ENCODE measurements around the gene DST. TPM values are rescaled to one million over a fixed set of nuclear protein-coding genes. Genes with fewer than 3 reads are reported as not detected.

DST gene
- total and polyA plus RNA-seq, 2 donors (not counting 1 experiment from before 2014, with no cell fraction given): 78.6 to 670 TPM

DNA sequence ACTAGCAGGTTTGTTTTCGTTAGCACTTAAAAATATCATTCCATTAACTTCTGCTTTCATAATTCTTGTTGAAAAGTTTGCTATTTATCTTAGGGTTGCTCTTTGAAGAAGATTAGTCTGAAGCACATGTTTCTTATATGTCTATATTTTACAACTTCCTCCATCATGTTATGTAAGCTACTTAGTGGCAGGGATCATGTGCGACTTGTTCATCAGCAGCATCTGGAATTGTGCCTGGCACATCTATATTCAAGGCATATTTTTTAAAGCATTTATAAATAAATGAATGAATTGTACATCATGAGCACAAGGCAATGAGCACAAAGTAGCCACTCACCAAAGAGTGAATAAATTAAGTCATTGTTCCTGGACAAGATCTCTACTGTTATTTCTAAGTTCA, 208.1 kb downstream of the DST start:
- no peaks in the 10 kb centered on the region for H3K79me2 ChIP-seq (ENCODE audit: control insufficient read depth, insufficient read depth, low read length)
- H3K27ac ChIP-seq (ENCODE audit: insufficient read depth, low read length): no peak overlapping the region
- TF ChIP-seq EZH2 (IDR thresholded peaks at IDR 0.05; ENCODE audit: low read length, missing control alignments): no peak
- TF ChIP-seq, protein P1, sequence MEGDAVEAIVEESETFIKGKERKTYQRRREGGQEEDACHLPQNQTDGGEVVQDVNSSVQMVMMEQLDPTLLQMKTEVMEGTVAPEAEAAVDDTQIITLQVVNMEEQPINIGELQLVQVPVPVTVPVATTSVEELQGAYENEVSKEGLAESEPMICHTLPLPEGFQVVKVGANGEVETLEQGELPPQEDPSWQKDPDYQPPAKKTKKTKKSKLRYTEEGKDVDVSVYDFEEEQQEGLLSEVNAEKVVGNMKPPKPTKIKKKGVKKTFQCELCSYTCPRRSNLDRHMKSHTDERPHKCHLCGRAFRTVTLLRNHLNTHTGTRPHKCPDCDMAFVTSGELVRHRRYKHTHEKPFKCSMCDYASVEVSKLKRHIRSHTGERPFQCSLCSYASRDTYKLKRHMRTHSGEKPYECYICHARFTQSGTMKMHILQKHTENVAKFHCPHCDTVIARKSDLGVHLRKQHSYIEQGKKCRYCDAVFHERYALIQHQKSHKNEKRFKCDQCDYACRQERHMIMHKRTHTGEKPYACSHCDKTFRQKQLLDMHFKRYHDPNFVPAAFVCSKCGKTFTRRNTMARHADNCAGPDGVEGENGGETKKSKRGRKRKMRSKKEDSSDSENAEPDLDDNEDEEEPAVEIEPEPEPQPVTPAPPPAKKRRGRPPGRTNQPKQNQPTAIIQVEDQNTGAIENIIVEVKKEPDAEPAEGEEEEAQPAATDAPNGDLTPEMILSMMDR (conservative IDR thresholded peaks at IDR 0.05 in 1 of 2, IDR thresholded peaks at IDR 0.05 in 1 of 2; ENCODE audit: low read depth in 1 of 2, low read length in 2 of 2): no peak
- no peak overlapping the region for H3K9ac ChIP-seq (ENCODE audit: insufficient read depth, low read length)
- H3K4me1 ChIP-seq (ENCODE audit: control insufficient read depth, extremely low read depth, insufficient read depth, low read length): no peaks in the 10 kb centered on the region
- no peak overlapping the region for H3K4me2 ChIP-seq (ENCODE audit: extremely low read depth, insufficient read depth, low read length)
- H3K4me3 ChIP-seq (replicated peaks in 1 of 4; ENCODE audit: control extremely low read depth in 1 of 4, insufficient read depth in 1 of 4, low read depth in 3 of 4, low read length in 4 of 4): no peak overlapping the region
- no peaks in the 10 kb centered on the region for H3K36me3 ChIP-seq (ENCODE audit: control insufficient read depth, insufficient read depth, low read length)
- H3K27me3 ChIP-seq (ENCODE audit: control insufficient read depth, insufficient read depth, low read length): no peaks in the 10 kb centered on the region
- H2AFZ ChIP-seq (ENCODE audit: low read length): no peak overlapping the region
- H4K20me1 ChIP-seq (ENCODE audit: control insufficient read depth, extremely low read depth, insufficient read depth, low read length): no peaks in the 10 kb centered on the region
- DNase-seq (ENCODE audit: low read depth in 2 of 2): no peak
- no peaks in the 10 kb centered on the region for H3K9me3 ChIP-seq (ENCODE audit: control insufficient read depth, insufficient read depth, low read depth, low read length)

DNA sequence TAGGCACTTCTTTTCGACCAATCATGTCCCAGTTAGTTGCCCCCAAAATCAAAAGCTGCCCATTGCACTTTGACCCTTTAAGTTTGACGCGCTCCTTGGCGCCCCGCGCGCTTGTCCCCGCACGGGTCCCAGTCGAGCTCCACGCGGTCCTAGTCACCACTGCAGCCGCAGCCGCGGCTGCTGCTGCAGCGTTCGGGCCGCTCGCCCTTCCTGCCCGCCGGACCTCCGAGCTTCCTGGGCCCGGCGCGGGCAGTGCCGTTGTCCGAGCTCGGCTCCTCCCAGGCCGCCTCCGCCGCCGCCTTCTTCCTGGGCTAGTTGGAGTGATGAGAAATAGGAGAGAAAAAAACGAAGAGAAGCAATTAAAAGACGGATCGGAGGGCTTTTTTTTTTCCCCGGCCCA, 209.6 kb downstream of the DST start:
- no peaks in the 10 kb centered on the region for H3K4me1 ChIP-seq (ENCODE audit: control insufficient read depth, extremely low read depth, insufficient read depth, low read length)
- H2AFZ ChIP-seq (ENCODE audit: low read length): no peak overlapping the region
- H3K79me2 ChIP-seq (ENCODE audit: control insufficient read depth, insufficient read depth, low read length): no peaks in the 10 kb centered on the region
- H3K4me2 ChIP-seq (ENCODE audit: extremely low read depth, insufficient read depth, low read length): no peak overlapping the region
- H3K27me3 ChIP-seq (ENCODE audit: control insufficient read depth, insufficient read depth, low read length): no peaks in the 10 kb centered on the region
- H4K20me1 ChIP-seq (ENCODE audit: control insufficient read depth, extremely low read depth, insufficient read depth, low read length): no peaks in the 10 kb centered on the region
- no peak for DNase-seq (ENCODE audit: low read depth in 2 of 2)
- no peak overlapping the region for H3K4me3 ChIP-seq (replicated peaks in 1 of 4; ENCODE audit: control extremely low read depth in 1 of 4, insufficient read depth in 1 of 4, low read depth in 3 of 4, low read length in 4 of 4)
- H3K36me3 ChIP-seq (ENCODE audit: control insufficient read depth, insufficient read depth, low read length): no peaks in the 10 kb centered on the region
- no peak overlapping the region for H3K9ac ChIP-seq (ENCODE audit: insufficient read depth, low read length)
- no peak overlapping the region for H3K27ac ChIP-seq (ENCODE audit: insufficient read depth, low read length)
- TF ChIP-seq, protein P1 (conservative IDR thresholded peaks at IDR 0.05 in 1 of 2, IDR thresholded peaks at IDR 0.05 in 1 of 2; ENCODE audit: low read depth in 1 of 2, low read length in 2 of 2): no peak
- TF ChIP-seq EZH2 (IDR thresholded peaks at IDR 0.05; ENCODE audit: low read length, missing control alignments): no peak
- no peaks in the 10 kb centered on the region for H3K9me3 ChIP-seq (ENCODE audit: control insufficient read depth, insufficient read depth, low read depth, low read length)

DNA sequence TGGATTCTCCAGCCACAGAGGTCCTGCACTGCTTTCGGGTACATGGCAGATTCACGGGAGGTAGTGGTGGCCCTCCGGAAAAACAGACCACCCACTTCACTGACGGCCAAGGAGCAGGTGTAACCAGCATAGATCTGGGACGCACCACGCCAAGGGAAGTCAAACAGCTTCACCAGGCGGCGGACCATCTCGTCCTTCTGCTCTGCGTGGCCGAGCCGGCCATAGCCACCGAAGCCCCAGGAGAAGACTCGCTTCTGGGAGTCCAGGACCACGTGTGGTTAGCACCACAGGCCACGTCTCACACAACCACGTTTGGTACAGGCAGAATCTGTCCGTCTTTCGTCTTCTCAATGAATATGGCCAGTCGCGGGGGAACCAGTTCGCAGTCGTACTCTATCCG, 210.5 kb downstream of the DST start:
- Histone ChIP-seq H3K9me3 (ENCODE audit: control insufficient read depth, insufficient read depth, low read depth, low read length) (no peaks in the 10 kb centered on the region), H3K36me3 (ENCODE audit: control insufficient read depth, insufficient read depth, low read length) (no peaks in the 10 kb centered on the region), H2AFZ (ENCODE audit: low read length) (no peak overlapping the region)

More for the DNA sequence above, 210.5 kb downstream of the DST start:
- H3K9ac ChIP-seq (ENCODE audit: insufficient read depth, low read length): no peak overlapping the region
- H4K20me1 ChIP-seq (ENCODE audit: control insufficient read depth, extremely low read depth, insufficient read depth, low read length): no peaks in the 10 kb centered on the region
- no peaks in the 10 kb centered on the region for H3K79me2 ChIP-seq (ENCODE audit: control insufficient read depth, insufficient read depth, low read length)
- H3K4me2 ChIP-seq (ENCODE audit: extremely low read depth, insufficient read depth, low read length): no peak overlapping the region
- no peak for DNase-seq (ENCODE audit: low read depth in 2 of 2)
- no peak overlapping the region for H3K27ac ChIP-seq (ENCODE audit: insufficient read depth, low read length)
- no peaks in the 10 kb centered on the region for H3K4me1 ChIP-seq (ENCODE audit: control insufficient read depth, extremely low read depth, insufficient read depth, low read length)
- TF ChIP-seq, protein P1 (conservative IDR thresholded peaks at IDR 0.05 in 1 of 2, IDR thresholded peaks at IDR 0.05 in 1 of 2; ENCODE audit: low read depth in 1 of 2, low read length in 2 of 2): no peak
- TF ChIP-seq EZH2 (IDR thresholded peaks at IDR 0.05; ENCODE audit: low read length, missing control alignments): no peak
- H3K4me3 ChIP-seq (replicated peaks in 1 of 4; ENCODE audit: control extremely low read depth in 1 of 4, insufficient read depth in 1 of 4, low read depth in 3 of 4, low read length in 4 of 4): no peak overlapping the region
- H3K27me3 ChIP-seq (ENCODE audit: control insufficient read depth, insufficient read depth, low read length): no peaks in the 10 kb centered on the region
